ENCODE data around the gene SLC48A1. TPM values are rescaled to one million over a fixed set of nuclear protein-coding genes. Genes with fewer than 3 reads are reported as not detected.

SLC48A1 gene
- total RNA-seq, 1 donor from 2014 or later = 13.0 TPM

DNA sequence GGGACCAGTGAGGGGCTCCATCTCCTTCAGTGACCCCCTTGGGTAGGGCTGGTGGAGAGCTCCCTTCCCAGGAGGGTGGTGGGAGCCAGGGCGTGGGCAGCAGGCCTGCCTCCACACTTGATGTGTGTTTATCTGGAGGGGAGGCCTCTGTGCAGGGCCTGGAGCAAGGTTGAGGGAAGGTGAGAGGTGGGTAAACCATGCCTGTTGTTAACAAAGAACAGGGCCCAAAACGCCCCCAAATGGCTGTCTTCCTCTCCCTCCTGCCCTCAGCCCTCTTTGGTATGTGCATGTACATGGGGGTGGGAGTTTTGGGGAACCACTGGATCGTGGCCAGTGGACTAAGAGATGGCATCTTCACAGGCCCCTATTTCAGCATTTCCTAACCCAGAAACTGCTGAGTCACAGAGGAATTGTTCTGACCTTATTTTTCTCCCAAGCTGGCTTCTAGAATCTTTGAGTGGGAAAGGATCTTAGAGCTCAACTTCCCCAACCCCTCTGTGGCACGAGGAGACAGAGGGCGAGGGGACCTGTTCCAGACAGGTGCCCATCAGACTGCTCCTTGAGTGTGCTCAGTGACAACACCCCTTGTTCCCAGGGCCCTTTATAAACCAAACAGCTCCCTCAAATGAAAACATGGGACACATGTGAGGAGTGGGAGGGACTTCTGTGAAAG lies 3.6 kb downstream of the SLC48A1 start:
- peak overlapping the region; percentile 93 for H3K4me3 Mint-ChIP-seq
- no peaks in the 10 kb centered on the region for H3K9me3 Mint-ChIP-seq
- H3K4me1 Mint-ChIP-seq = peaks cover 51% of the 10 kb centered on the region
- no peak for DNase-seq (ENCODE audit: low read depth, low spot score)
- H3K36me3 Mint-ChIP-seq (ENCODE audit: low read depth) = no peaks in the 10 kb centered on the region
- peak overlapping the region; percentile 78 for H3K27ac Mint-ChIP-seq (ENCODE audit: unreplicated experiment)
- peaks cover 15% of the 10 kb centered on the region for H3K27me3 Mint-ChIP-seq (ENCODE audit: low read depth)
- TF ChIP-seq, protein P1, sequence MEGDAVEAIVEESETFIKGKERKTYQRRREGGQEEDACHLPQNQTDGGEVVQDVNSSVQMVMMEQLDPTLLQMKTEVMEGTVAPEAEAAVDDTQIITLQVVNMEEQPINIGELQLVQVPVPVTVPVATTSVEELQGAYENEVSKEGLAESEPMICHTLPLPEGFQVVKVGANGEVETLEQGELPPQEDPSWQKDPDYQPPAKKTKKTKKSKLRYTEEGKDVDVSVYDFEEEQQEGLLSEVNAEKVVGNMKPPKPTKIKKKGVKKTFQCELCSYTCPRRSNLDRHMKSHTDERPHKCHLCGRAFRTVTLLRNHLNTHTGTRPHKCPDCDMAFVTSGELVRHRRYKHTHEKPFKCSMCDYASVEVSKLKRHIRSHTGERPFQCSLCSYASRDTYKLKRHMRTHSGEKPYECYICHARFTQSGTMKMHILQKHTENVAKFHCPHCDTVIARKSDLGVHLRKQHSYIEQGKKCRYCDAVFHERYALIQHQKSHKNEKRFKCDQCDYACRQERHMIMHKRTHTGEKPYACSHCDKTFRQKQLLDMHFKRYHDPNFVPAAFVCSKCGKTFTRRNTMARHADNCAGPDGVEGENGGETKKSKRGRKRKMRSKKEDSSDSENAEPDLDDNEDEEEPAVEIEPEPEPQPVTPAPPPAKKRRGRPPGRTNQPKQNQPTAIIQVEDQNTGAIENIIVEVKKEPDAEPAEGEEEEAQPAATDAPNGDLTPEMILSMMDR (conservative IDR thresholded peaks at IDR 0.05) = no peak

DNA sequence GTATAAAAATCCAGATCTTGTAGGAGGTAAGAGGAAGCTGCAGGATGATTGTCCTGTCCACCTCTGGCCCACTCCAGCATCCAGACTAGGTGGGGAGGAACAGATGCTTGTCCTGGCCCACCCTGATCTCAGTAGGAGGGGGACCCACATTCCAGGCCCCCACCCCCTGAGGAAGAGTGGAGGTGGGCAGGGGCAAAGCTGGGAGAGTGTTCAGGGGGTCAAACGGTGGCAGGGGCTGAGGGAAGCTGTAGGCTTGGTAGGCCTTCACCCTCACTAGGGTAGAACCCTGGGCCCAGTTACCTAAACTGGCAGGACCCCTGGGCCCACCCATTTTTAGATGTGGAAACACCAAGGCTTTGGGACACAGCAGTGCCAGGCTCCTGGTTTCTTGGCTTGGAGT lies 4.1 kb downstream of the SLC48A1 start:
- no peak for DNase-seq (ENCODE audit: low read depth, low spot score)
- Mint-ChIP-seq H3K4me1 (peaks cover 51% of the 10 kb centered on the region), H3K27ac (ENCODE audit: unreplicated experiment) (peak overlapping the region; percentile 78), H3K9me3 (no peaks in the 10 kb centered on the region), H3K36me3 (ENCODE audit: low read depth) (no peaks in the 10 kb centered on the region), H3K27me3 (ENCODE audit: low read depth) (peaks cover 13% of the 10 kb centered on the region), H3K4me3 (peak overlapping the region; percentile 93)
- TF ChIP-seq, protein P1 (conservative IDR thresholded peaks at IDR 0.05) = no peak

DNA sequence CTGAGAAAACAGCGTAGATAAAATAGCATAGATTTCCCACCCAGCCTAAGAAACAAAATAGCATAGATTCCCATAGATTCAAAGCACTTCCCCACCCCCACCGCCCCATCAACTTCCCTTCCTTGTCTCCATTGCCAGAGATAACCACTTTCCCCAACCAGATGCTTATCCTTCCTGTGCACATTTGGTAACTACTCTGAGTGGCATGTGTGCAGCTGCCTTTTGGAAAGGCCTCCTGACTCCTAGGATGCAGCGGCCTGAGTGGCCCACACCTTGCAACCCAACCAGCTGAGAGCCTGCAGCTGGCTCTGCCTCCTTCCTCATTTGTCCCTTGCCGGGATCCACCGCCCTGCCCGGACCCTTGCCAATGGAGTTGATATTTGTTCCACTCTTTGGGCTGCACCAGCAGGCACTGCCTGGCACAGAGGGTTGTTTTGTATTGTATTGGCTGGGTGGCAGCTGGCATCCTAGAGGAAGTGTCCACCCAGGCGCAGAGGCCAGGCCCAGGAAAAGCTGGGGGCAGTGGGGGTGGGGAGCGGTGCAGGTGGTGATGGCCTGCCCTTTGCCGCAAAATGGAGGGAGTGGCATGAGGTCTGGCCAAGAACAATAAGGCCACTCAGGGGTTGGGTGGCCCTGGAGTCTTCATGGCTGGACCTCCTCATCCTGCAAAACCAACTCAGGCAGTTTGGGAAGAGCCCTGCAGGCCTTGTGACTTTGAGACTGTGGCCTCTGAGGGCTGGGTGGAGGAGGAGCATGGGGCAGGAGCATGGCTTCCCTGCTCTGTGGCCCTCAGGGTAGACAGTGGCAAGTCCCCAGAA lies 4.9 kb downstream of the SLC48A1 start:
- Mint-ChIP-seq H3K27me3 (ENCODE audit: low read depth) (peaks cover 8% of the 10 kb centered on the region), H3K9me3 (no peaks in the 10 kb centered on the region), H3K36me3 (ENCODE audit: low read depth) (peaks cover 3% of the 10 kb centered on the region), H3K4me1 (peaks cover 44% of the 10 kb centered on the region), H3K4me3 (peak overlapping the region; percentile 58), H3K27ac (ENCODE audit: unreplicated experiment) (no peak overlapping the region)
- TF ChIP-seq, protein P1 (conservative IDR thresholded peaks at IDR 0.05) = no peak
- DNase-seq (ENCODE audit: low read depth, low spot score) = no peak

DNA sequence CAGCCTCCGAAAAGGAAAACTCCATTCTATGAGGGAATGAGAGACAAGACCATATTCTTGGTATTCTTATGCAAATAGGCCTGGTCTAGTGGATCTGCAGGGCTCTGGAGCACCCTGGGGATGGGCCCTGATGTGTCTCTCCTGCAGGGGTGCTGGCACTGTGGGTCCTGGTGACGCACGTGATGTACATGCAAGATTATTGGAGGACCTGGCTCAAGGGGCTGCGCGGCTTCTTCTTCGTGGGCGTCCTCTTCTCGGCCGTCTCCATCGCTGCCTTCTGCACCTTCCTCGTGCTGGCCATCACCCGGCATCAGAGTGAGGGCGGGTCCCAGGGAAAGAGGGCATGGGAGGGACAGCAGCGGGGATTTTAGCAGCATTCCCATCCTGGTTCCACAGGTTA lies 5.8 kb downstream of the SLC48A1 start:
- no peaks in the 10 kb centered on the region for H3K9me3 Mint-ChIP-seq
- TF ChIP-seq, protein P1 (conservative IDR thresholded peaks at IDR 0.05) = no peak
- no peak for DNase-seq (ENCODE audit: low read depth, low spot score)
- H3K4me3 Mint-ChIP-seq = peak overlapping the region; percentile 70
- H3K27ac Mint-ChIP-seq (ENCODE audit: unreplicated experiment) = no peak overlapping the region
- peaks cover 41% of the 10 kb centered on the region for H3K4me1 Mint-ChIP-seq
- peaks cover 8% of the 10 kb centered on the region for H3K27me3 Mint-ChIP-seq (ENCODE audit: low read depth)
- H3K36me3 Mint-ChIP-seq (ENCODE audit: low read depth) = peaks cover 3% of the 10 kb centered on the region

DNA sequence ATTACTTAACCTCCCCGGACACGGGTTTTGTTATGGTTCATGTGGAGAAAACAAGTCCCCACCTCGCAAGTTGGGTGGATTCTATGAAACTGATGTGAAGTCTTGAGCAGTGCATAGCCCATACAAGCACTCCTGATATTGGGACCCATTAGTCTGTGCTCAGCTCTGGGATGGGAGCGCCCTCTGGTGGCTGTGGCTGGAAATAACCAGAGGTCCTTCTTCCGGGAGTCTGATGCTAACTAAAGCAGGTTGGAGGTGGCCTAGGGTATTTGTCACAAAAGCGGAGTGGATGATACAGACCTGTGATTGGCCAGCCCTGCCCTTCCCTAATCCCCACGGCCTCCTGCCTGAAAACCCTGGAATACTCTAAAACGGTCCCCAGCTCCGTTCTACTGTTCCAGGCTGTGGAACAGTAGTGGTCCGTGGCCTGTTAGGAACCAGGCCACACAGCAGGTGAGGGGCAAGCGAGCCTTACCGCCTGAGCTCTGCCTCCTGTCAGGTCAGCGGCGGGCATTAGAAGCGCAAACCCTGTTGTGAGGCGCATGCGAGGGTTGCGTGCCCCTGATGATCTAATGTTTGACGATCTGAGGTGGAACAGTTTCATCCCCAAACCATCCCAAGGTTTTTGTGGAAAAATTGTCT lies 6.4 kb downstream of the SLC48A1 start:
- Mint-ChIP-seq H3K27ac (ENCODE audit: unreplicated experiment) (no peak overlapping the region), H3K27me3 (ENCODE audit: low read depth) (peaks cover 8% of the 10 kb centered on the region), H3K36me3 (ENCODE audit: low read depth) (peaks cover 3% of the 10 kb centered on the region), H3K4me3 (peak overlapping the region; percentile 70), H3K4me1 (peaks cover 36% of the 10 kb centered on the region), H3K9me3 (no peaks in the 10 kb centered on the region)
- peak; percentile 98 for DNase-seq (ENCODE audit: low read depth, low spot score)
- TF ChIP-seq, protein P1 (conservative IDR thresholded peaks at IDR 0.05) = peak; percentile 98
